Measurements from ENCODE around the gene HOXB8. TPM values are rescaled to one million over a fixed set of nuclear protein-coding genes. Genes with fewer than 3 reads are reported as not detected.

Gene HOXB8
- total and polyA plus RNA-seq, 2 of the 13 experiments (the other 11 are each of a cell fraction or from before 2014, with no cell fraction given) = not detected

GRCh38 chr17:48636177-48637018 lies 21.3 kb upstream of the HOXB8 start (continued):
- peak; percentile 23; the same call in 1 of the 2 replicates for TF ChIP-seq FOSL2 (CRISPR knock-in tag; IDR thresholded peaks at IDR 0.05)
- TF ChIP-seq DR1 (CRISPR knock-in tag; IDR thresholded peaks at IDR 0.05) = peak; percentile 60; the same call in 1 of the 2 replicates
- 0 out of 2 replicates have a peak, but pooled peaks have one; percentile 6 for TF ChIP-seq ZNF512B (CRISPR knock-in tag; IDR thresholded peaks at IDR 0.05; ENCODE audit: borderline replicate concordance)
- 0 out of 2 replicates have a peak, but pooled peaks have one; percentile 8 for TF ChIP-seq HNF4A (CRISPR knock-in tag; IDR thresholded peaks at IDR 0.05)
- TF ChIP-seq DZIP1 (CRISPR knock-in tag; IDR thresholded peaks at IDR 0.05) = no peak
- peak; percentile 62; the same call in 1 of the 2 replicates for TF ChIP-seq ZNF292 (CRISPR knock-in tag; IDR thresholded peaks at IDR 0.05; ENCODE audit: borderline replicate concordance, low read depth)
- 0 out of 2 replicates have a peak, but pooled peaks have one; percentile 62 for TF ChIP-seq THRA (CRISPR knock-in tag; IDR thresholded peaks at IDR 0.05; ENCODE audit: borderline replicate concordance)
- TF ChIP-seq ZNF770 (CRISPR knock-in tag; IDR thresholded peaks at IDR 0.05) = 0 out of 2 replicates have a peak, but pooled peaks have one; percentile 49
- TF ChIP-seq ZMYM2 (CRISPR knock-in tag; IDR thresholded peaks at IDR 0.05) = no peak
- peak; percentile 55; the same call in 1 of the 2 replicates for TF ChIP-seq ZNF362 (CRISPR knock-in tag; IDR thresholded peaks at IDR 0.05; ENCODE audit: borderline replicate concordance)
- TF ChIP-seq HMGXB4 (CRISPR knock-in tag; IDR thresholded peaks at IDR 0.05; ENCODE audit: borderline replicate concordance in 1 of 2, low read depth in 1 of 2) = peak; percentile 90 to 95
- no peak for TF ChIP-seq RFX1 (IDR thresholded peaks at IDR 0.05)
- no peak for TF ChIP-seq KDM6A (CRISPR knock-in tag; IDR thresholded peaks at IDR 0.05; ENCODE audit: low read depth)
- no peak for TF ChIP-seq ZNF205 (CRISPR knock-in tag; IDR thresholded peaks at IDR 0.05)

Data from HepG2 (cell line).